NCI-H146 treated with DMSO at 0.1 percent for 48 hours (cell line): ENCODE results near the gene FZD1.

Source experiments
- DNase-seq: peaks from one replicate; lab custom pipeline; 2025; ENCODE audit not compliant: unreplicated experiment; lab: John Stamatoyannopoulos, UW

The FZD1 gene

DNA sequence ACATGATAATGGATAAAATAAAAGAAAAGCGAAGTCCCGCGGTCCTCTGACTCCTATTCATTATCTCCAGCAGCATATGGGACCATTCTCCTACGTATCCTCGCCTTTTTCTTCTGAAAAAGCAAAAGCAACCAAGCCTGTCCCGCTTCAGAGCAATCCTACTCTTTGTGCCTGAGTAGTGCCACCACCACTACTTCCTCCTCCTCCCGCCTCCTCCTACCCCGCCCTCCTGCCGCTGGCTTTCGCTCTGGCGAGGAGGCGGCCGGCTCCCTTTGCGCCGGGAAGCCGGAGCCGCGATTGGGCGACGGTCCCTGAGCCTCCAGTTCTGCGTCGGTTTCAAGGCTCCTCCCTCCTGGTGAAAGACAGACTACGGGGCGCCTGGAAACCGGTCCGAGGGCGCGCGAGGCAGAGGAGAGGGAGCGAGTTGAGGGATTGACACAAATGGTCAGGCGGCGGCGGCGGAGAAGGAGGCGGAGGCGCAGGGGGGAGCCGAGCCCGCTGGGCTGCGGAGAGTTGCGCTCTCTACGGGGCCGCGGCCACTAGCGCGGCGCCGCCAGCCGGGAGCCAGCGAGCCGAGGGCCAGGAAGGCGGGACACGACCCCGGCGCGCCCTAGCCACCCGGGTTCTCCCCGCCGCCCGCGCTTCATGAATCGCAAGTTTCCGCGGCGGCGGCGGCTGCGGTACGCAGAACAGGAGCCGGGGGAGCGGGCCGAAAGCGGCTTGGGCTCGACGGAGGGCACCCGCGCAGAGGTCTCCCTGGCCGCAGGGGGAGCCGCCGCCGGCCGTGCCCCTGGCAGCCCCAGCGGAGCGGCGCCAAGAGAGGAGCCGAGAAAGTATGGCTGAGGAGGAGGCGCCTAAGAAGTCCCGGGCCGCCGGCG is at the start of gene FZD1:
Gene FZD1 (plus strand): TSS at position 388 of the 878 bp plus-strand sequence. CDS start 448 bp downstream, at position 836.
- DNase-seq: peak; percentile 95

DNA sequence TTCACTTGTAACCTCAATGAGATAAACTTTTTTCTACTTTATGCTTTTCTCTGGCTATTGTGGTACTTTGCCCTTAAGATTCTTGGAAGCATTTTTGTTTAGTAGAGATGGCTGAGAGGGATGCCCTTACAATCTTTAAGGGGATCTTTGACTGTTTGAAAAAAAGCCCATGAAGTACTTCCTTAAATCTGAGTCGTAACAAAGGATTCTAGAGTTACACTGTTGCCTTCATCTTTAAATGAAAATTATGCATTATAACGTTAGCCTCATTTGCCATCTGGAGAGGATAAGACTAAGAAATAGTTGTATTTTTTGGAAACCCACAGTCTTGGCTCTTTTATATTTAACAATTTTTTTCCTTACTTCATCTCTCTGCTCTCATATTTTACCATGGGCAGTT is 37.8 kb upstream of the FZD1 start:
- no peak for DNase-seq

DNA sequence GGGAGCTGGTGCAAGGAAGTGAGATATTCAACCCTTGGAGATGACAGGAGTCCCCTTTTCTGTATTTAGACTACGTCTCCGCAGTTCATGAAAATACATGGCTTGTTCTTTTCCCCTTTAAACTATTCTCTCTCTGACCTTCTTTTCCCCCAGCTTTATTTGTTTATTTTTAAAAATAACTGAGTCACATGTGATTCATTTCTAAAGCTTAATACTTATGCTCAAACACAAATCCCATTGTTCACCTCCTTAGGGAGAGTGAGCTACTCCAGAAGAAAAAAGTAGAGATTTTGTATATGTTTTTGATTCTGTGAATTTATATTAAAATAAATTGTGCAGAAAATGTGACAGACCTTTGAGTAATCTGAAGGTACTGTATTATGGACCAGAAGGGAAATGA is 35.9 kb upstream of the FZD1 start:
- DNase-seq: no peak

DNA sequence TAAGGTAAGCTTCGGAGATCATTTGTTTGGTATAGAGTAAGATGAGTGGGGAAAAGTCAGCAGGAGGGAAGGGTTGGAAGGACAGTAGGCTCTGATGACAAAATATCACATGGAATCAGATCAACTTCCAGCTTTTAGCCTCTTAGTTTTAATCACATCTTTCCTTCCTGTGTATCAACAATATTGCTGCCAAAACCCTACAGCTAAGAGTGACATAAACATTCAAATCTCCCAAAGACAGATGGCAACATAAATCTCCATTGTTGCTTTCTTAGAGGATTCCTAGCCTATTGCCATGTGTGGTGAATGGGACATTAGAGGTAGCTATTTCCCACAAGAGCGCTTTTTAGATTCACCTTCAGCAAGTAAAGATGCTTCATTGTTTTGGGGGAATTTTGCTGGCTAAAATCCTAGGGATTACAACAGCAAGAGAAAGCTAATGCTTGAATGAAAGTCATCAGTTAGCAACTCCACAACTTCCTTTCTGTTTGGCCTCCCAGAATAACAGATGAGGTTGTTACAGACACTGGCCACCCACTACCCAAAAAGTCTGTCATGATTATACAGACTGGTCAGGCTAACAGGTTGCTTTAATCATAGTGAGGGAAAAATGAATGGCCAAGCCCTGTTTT is 35.2 kb upstream of the FZD1 start:
- DNase-seq: no peak

DNA sequence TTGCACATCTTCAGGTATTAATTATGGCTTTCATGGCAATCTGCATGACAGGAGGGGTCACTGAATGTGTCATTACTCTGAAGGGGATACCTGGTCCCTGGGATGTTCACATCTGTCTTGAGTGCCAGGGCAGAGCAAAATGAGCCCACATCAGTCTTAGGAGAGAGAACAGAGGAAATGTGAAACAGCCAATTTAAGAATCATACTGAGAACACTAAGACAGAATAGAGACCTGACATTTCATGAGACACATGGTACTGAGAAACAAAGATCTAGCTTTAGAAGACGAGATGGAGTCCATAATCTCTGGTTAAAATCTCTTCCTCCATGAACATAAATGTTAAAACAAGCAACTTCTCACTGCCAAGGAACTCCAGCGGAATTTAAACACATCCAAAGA is 34.1 kb upstream of the FZD1 start:
- no peak for DNase-seq

DNA sequence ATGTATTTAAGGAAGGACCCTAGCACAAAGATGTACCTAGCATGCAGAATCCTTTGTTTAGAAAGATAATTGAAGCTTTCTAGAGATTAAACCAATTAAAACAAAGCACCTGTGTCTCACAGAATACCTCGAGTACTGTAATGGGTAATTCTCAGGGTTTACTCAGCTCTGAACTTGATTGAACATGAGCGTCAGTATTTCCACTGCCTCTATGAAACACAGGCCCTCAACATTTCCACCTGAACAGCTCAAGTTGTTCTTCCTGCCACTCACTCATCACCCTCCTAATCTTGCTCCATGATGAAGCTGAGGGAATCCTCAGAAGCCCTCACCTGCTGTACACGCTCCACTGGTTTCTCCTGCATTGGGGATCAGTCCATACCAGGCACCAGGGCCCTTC is 33.7 kb upstream of the FZD1 start:
- DNase-seq: no peak

DNA sequence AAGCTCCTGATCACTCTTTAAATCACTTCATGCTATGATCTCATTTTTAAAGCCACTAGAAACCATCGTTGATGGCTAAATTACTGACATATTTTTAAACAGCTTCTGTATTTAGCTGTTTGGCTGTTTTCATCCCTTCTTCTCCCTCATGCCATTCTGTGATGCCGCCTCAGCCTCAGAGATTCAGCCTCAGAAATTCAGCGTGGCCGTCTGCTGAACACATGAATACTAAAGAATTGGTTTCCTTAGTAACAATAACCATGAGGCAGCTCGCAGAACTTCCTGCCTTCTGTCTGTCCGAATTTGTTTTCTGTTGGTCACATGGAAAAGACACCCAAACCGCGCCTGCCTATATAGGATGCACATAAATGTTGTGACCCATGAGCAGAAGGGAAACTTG is 31.0 kb upstream of the FZD1 start:
- DNase-seq: peak; percentile 38

DNA sequence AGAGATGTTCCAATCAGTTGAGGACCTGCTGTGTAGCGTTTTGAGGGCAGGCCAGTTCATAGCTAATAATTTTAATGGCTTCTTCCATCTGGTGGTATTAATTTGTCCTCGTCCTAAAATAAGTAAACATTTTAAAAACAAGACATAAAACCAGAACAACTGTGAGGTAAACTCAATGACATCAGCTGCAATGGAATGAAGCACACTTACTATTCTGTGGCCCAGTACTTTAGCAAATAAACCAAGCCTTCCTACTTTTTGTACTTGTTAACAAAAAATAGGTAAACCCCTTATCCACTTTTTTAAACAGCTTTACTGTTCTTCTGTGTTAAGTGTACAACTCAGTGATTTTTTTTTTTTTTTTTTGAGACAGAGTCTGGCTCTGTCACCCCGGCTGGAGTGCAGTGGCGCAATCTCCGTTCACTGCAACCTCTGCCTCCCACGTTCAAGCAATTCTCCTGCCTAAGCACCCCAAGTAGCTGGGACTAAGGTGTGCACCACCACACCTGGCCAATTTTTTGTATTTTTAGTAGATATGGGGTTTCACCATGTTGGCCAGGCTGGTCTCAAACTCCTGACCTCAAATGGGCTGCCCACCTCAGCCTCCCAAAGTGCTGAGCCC is 28.9 kb upstream of the FZD1 start:
- no peak for DNase-seq

DNA sequence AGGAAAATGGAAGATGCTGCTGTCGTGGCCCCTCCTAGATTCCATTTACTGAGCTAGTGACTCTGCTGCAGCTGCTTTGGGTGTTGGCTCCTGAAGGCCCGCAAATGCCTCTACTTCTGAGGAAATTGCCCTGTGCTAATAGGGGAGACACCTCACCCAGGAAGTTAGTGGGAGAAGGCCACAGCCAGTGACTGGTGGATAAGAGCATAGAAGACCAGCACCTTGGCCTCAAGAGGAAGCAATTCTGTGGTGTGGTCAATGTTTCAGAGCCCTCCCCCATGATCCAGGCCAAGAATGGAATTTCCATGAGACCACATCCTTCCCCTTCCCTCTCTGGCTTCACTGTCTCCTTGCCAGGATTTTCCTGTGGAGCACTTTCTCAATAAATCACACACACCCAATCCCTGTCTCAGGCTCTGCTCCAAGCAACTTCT is 25.0 kb upstream of the FZD1 start:
- DNase-seq: no peak

DNA sequence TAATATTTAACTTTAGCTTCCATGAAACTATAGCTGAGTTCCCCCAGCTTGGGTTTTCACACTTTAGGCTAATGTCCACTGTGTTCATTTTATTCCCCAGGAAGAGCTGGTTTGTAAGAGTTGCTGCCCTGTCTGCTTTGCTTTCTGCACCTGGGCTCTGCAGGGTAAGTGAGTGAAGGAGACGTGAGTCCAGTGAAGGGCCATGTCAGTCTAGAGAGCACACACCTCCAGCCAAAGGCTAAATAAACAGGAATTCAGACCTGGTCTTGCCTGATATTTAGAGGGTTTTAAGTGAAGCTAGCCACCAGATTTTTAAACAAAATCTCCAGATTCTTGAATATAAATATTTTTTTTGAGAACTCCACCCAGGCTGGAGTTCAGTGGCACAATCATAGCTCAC is 24.5 kb upstream of the FZD1 start:
- no peak for DNase-seq

DNA sequence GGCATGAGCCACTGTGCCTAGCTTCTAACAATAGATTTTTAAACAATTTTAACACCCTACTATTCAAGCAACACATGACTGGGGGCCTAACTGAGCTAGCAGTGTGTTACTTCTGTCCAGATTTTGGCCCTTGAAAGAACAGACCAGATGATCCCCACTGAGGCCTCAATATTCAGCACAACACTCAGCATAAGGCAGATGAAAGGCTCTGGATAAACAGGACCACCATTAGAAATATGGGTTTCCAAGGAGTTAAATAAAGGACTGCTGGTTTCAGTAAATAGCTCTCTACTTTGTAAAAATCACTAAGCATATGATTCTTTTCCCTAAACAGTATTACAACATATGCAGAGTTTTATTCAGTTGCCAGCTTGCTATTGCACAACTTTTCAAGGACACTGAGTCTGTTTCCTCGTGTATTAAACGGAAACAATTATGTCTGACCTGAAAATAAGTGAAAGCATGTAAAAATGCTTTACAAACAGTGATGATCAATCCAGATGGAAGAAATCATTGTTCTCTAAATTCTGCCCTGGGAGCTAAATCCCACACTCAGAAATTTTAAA is 23.8 kb upstream of the FZD1 start:
- no peak for DNase-seq

DNA sequence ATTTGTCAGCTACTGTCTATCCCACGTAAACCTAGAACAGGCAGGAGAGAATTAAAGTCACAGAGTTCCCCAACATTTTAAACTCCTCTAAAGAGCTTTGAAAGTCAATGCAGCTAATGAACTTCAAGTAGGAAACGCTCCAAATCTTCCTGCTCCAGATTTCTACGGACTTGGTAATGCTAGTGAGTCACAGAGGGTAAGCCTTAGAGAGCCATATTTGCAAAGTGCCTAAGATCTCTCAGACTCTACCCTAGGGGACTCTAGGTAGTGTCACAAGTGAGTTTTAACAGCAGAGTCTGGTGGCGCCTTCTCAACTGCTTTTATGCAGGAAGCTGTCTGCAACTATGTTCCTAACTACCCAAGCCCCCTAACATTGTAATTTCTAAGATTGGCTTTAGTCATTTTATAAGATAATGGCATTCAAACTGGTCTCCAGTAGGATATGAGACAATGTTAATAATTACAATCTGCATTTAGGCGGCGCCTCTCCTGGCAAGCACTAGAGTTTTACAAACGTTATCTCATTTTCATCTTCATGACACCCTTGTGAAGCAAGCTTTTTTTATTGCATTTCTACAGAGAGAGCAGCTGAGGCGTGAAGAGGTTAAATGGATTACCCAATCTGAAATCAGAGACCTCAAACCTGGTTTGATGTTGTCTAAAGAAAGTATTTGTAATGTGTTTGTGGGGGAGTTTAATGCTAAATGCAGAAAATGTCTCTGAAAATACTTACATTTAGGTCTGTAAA is 22.0 kb upstream of the FZD1 start:
- DNase-seq: no peak

DNA sequence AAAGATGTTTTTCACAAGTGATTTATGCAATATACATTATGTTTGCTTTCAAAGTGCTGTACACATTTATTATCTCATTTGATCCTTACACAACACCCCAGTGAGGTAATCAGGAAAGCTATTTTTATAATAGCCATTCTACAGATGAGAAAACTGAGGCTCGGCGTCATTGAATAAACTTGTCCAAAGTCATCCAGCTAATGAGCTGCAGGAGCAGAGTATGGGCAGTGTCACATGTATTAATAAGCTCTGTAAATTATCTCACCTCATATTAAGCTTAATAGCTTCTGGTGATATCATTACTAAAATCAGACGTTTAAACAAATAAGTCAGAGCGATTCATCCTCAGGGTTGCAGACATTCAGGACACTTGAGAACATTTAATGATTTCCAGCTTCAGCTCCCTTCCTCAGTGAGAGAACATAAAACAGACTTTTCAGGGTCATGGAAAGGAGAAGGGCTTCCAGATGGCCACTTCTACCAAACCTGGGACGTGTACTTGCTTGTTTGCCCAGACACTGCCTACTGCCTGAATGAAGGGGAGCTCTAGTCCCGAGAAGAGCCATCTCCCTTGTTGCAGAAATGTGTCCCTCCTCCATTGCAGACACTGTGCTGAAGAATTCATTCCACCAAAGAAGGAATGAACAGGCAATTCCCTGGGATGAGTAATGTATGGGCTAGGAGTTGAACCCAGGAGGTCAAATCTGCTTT is 20.5 kb upstream of the FZD1 start:
- no peak for DNase-seq

DNA sequence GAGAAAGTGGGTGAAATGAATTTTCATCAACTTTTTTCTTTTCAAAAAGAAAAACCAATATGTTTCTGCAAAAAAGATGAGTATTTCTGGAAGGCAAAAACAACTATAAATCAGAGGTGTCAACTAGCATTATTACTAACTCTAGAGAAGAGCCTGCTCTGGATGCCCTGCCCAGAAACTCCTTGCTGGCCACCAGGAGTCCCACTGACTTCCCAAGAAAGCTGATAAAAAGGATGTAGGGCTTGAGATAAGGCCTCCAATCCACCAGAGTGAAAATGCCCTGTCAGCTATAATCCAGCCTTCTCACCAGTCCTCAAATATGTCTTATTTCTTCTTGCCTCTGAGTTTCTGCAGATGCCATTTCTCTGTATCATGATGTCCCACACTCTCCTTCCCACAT is 16.7 kb upstream of the FZD1 start:
- no peak for DNase-seq

DNA sequence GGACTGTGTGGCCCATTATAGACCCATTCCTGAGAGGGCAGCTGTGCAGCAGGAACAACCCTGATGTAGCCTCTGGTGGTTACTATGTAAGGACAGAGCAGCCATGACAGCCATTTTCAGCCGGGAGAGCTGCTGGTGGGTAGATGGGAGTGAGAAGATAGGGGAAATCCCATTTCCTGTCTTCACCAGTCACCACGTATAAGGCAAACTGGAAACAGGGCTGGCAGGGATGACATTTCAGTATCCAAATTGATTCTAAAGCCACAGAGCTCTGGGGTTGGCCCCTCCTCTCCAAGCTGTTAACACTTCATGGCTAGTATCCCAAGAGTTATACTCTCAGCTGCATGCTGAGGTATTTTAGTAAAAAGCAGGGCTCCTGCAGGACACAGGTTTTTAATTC is 15.2 kb upstream of the FZD1 start:
- no peak for DNase-seq

DNA sequence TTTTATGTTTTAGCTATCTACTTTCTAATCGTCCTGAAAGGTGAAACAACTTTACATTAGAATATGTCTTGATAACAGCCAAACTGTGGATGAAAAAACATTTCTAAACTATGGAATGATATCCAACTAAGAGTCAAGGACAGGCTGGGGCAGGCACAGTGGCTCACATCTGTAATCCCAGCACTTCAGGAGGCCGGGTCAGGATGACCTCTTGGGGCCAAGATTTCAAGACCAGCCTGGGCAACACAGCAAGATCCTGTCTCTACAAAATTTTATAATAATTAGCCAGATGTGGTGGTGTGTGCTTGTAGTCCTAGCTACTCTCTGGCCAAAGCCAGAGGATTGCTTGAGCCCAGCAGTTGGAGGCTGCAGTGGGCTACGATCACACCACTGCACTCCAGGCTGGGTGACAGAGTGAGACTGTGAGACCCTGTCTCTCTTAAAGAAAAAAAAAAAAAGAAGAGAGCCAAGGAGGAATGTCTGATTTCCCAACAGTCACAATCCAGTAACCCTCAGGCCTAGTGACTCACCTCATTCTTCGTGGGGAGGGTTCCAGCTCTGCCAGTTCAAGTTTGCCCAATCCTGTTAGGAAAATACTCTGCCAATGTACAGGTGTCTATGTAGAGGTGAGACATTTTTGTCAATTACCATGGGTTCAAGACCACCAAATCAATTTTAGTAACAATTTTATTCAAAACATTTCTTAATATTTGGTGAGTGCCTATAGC is 14.6 kb upstream of the FZD1 start:
- no peak for DNase-seq

DNA sequence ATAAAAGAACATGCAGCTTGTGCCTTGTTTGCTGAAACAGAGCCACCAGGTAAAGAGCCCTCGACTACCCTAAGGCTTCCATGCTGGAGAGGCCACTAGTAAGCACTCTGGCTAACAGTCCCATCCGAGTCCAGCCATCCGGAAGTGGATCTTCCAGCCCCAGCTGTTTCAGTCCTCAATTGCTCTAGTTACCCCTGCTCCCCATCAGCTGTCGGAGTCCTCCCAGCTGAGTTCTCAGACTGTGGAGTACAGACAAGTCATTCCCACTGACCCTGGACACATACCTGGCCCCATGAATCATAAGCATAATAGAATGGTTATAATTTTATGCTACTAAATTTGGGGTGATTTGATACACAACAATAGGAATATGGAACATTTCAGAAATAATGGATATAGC is 13.5 kb upstream of the FZD1 start:
- no peak for DNase-seq

DNA sequence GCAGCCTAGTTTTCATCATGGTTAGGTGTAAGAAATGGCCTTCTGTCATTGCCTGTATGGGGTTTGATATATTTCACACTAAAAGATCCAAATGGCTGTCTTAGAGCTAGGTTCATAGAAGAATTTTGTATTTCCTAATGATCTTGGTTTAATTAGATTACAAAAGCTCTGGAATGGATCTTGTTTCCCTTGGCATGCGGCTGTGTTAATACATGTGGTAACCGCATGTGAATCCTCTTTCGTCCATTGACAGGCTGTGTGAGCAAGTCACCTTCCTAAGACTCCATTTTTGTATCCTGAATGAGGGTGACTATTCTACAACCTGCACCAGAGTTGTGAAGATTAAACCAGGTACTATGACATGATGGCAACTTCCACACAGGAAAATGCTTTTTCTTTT is 12.4 kb upstream of the FZD1 start:
- DNase-seq: no peak

DNA sequence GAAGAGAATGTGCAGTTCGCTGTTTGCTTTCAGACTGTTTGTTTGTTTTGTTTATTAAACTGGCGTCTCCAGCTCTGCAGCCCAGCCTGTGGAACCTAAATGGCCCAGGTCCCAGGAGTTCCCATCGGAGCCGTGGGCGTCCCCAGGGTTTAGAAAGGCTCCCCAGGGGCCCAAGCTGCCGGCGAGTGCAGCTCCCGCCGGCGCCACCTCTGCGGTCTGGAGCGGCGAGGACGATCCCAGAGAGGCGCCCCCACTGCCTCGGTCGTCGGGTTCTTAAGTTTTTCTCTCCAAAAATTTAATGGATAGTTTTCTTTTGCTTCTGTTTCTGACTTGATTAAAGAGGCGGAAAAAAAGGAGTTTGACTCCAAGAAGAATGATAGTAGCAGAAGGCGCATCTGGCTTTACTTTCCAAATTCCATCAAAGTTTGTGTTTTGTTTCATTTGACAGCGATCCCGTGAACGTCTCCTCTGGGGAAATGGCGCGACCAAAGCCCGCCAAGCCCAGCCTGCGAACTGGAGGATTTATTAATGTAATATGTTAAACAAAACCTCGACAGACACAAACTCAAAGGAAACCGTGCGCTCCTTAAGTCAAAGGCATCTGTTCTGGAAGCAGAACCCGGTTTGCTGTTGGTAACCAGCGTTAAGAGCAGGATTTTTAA is 718 bp upstream of the FZD1 start:
- no peak for DNase-seq
